ENCODE measurements around the gene TRIO. TPM values are rescaled to one million over a fixed set of nuclear protein-coding genes. Genes with fewer than 3 reads are reported as not detected.

The TRIO gene
- total and polyA plus RNA-seq, 2 donors (not counting 1 experiment from before 2014, with no cell fraction given), result 134 to 281 TPM

DNA sequence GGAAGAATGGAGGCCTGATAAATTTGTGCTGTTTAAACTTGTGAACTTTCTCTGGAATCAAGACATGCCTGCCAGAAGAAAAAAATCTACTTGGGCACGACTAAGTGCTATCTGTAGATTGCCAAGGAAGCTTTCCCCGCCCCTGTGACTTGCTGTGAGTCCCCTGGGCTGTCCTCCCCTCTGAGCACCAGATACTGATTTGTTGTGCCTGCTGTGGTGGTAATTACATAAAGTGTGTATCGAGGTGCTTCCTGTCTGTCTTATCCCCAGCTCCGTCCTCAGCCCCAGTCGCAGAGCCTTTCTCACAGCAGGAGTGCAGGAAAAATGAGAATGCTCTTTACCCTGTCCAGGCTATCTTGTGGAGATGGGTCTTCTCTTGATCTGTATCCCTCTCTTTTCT is 53.9 kb downstream of the TRIO start:
- Histone ChIP-seq H3K4me1 (ENCODE audit: control insufficient read depth, extremely low read depth, insufficient read depth, low read length) (peaks cover 31% of the 10 kb centered on the region), H3K4me2 (ENCODE audit: extremely low read depth, insufficient read depth, low read length) (no peak overlapping the region), H4K20me1 (ENCODE audit: control insufficient read depth, extremely low read depth, insufficient read depth, low read length) (no peaks in the 10 kb centered on the region), H3K9me3 (ENCODE audit: control insufficient read depth, insufficient read depth, low read depth, low read length) (no peaks in the 10 kb centered on the region), H3K4me3 (replicated peaks in 1 of 4; ENCODE audit: control extremely low read depth in 1 of 4, insufficient read depth in 1 of 4, low read depth in 3 of 4, low read length in 4 of 4) (no peak overlapping the region), H3K27ac (ENCODE audit: insufficient read depth, low read length) (no peak overlapping the region), H3K79me2 (ENCODE audit: control insufficient read depth, insufficient read depth, low read length) (peaks cover 97% of the 10 kb centered on the region), H2AFZ (ENCODE audit: low read length) (no peak overlapping the region), H3K9ac (ENCODE audit: insufficient read depth, low read length) (no peak overlapping the region), H3K36me3 (ENCODE audit: control insufficient read depth, insufficient read depth, low read length) (peaks cover 3% of the 10 kb centered on the region), H3K27me3 (ENCODE audit: control insufficient read depth, insufficient read depth, low read length) (no peaks in the 10 kb centered on the region)
- no peak for DNase-seq (ENCODE audit: low read depth in 2 of 2)
- TF ChIP-seq, protein P1, sequence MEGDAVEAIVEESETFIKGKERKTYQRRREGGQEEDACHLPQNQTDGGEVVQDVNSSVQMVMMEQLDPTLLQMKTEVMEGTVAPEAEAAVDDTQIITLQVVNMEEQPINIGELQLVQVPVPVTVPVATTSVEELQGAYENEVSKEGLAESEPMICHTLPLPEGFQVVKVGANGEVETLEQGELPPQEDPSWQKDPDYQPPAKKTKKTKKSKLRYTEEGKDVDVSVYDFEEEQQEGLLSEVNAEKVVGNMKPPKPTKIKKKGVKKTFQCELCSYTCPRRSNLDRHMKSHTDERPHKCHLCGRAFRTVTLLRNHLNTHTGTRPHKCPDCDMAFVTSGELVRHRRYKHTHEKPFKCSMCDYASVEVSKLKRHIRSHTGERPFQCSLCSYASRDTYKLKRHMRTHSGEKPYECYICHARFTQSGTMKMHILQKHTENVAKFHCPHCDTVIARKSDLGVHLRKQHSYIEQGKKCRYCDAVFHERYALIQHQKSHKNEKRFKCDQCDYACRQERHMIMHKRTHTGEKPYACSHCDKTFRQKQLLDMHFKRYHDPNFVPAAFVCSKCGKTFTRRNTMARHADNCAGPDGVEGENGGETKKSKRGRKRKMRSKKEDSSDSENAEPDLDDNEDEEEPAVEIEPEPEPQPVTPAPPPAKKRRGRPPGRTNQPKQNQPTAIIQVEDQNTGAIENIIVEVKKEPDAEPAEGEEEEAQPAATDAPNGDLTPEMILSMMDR (conservative IDR thresholded peaks at IDR 0.05 in 1 of 2, IDR thresholded peaks at IDR 0.05 in 1 of 2; ENCODE audit: low read depth in 1 of 2, low read length in 2 of 2), result no peak

DNA sequence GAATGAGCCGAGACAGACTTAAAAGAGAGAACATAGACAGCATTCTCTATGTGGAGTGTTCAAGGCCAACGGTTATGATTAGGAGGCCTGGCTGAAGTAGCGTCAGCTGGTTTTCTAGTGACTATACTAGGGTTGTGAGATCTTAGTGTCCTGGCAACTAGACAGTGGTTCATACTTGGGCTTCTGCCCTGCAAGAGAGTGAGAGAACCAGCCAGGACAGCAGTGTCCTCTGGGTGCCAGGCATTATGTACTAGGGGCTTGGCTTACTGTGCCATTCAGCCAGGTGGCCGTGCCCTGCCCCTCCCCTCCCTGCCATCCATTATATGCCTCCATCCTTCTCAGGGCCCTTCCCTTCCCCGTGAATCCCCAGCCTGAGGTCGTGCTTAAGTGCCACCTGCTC is 56.8 kb downstream of the TRIO start:
- no peak overlapping the region for H2AFZ ChIP-seq (ENCODE audit: low read length)
- H3K36me3 ChIP-seq (ENCODE audit: control insufficient read depth, insufficient read depth, low read length), result peaks cover 3% of the 10 kb centered on the region
- no peaks in the 10 kb centered on the region for H3K27me3 ChIP-seq (ENCODE audit: control insufficient read depth, insufficient read depth, low read length)
- H3K4me2 ChIP-seq (ENCODE audit: extremely low read depth, insufficient read depth, low read length), result peak overlapping the region; percentile 2
- peaks cover 97% of the 10 kb centered on the region for H3K79me2 ChIP-seq (ENCODE audit: control insufficient read depth, insufficient read depth, low read length)
- DNase-seq (ENCODE audit: low read depth in 2 of 2), result peak in 1 of 2 donors; percentile 49
- peaks cover 32% of the 10 kb centered on the region for H3K4me1 ChIP-seq (ENCODE audit: control insufficient read depth, extremely low read depth, insufficient read depth, low read length)
- H4K20me1 ChIP-seq (ENCODE audit: control insufficient read depth, extremely low read depth, insufficient read depth, low read length), result no peaks in the 10 kb centered on the region
- no peaks in the 10 kb centered on the region for H3K9me3 ChIP-seq (ENCODE audit: control insufficient read depth, insufficient read depth, low read depth, low read length)
- H3K27ac ChIP-seq (ENCODE audit: insufficient read depth, low read length), result peak overlapping the region; percentile 59
- no peak overlapping the region for H3K9ac ChIP-seq (ENCODE audit: insufficient read depth, low read length)
- no peak overlapping the region for H3K4me3 ChIP-seq (replicated peaks in 1 of 4; ENCODE audit: control extremely low read depth in 1 of 4, insufficient read depth in 1 of 4, low read depth in 3 of 4, low read length in 4 of 4)
- TF ChIP-seq, protein P1 (conservative IDR thresholded peaks at IDR 0.05 in 1 of 2, IDR thresholded peaks at IDR 0.05 in 1 of 2; ENCODE audit: low read depth in 1 of 2, low read length in 2 of 2), result no peak
- TF ChIP-seq EZH2 (IDR thresholded peaks at IDR 0.05; ENCODE audit: low read length, missing control alignments), result no peak

DNA sequence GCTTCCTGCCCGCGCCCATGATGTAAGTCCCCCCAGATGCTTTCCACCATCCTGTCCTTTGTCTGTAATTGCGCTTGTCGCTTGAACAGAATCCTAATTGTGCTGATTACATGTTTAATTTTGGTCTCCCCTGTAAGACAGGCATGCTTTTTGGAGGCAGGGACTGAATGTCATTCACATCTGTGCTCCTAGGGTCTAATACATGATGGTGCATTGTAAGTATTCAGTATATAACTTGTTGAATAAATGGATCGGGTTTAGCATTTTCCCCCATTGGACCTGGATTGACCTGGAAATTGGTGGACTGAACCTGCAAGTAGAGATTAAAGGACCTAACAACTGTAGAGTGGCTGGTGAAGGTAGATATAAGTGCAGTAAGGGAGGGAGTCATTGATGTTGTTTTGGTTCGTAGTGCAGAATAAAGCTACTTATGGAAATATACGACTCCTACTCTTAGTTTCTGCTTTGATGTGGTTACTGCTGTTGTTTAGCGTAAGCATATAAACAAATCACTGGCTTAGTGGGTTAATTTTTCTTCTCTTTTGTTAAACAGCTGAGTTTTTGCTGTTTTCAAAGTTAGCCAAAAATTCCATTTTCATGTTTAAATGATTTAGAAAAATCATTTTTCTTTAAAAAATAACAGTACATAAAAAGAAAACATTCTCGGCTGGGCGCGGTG is 57.3 kb downstream of the TRIO start:
- DNase-seq (ENCODE audit: low read depth in 2 of 2), result no peak
- TF ChIP-seq, protein P1 (conservative IDR thresholded peaks at IDR 0.05 in 1 of 2, IDR thresholded peaks at IDR 0.05 in 1 of 2; ENCODE audit: low read depth in 1 of 2, low read length in 2 of 2), result no peak
- no peak for TF ChIP-seq EZH2 (IDR thresholded peaks at IDR 0.05; ENCODE audit: low read length, missing control alignments)
- Histone ChIP-seq H2AFZ (ENCODE audit: low read length) (no peak overlapping the region), H4K20me1 (ENCODE audit: control insufficient read depth, extremely low read depth, insufficient read depth, low read length) (no peaks in the 10 kb centered on the region), H3K27me3 (ENCODE audit: control insufficient read depth, insufficient read depth, low read length) (no peaks in the 10 kb centered on the region), H3K4me3 (replicated peaks in 1 of 4; ENCODE audit: control extremely low read depth in 1 of 4, insufficient read depth in 1 of 4, low read depth in 3 of 4, low read length in 4 of 4) (no peak overlapping the region), H3K9me3 (ENCODE audit: control insufficient read depth, insufficient read depth, low read depth, low read length) (no peaks in the 10 kb centered on the region), H3K79me2 (ENCODE audit: control insufficient read depth, insufficient read depth, low read length) (peaks cover 97% of the 10 kb centered on the region), H3K4me1 (ENCODE audit: control insufficient read depth, extremely low read depth, insufficient read depth, low read length) (peaks cover 32% of the 10 kb centered on the region), H3K36me3 (ENCODE audit: control insufficient read depth, insufficient read depth, low read length) (peaks cover 3% of the 10 kb centered on the region), H3K9ac (ENCODE audit: insufficient read depth, low read length) (no peak overlapping the region), H3K27ac (ENCODE audit: insufficient read depth, low read length) (peak overlapping the region; percentile 59), H3K4me2 (ENCODE audit: extremely low read depth, insufficient read depth, low read length) (peak overlapping the region; percentile 44)
